Ectodermal cell (in vitro differentiated cells): ENCODE data around the gene ALAD.
A peak's percentile ranks its signal among the peaks of the same experiment; 100 is the strongest.

ENCODE experiments used
- H3K27ac ChIP-seq: 2 replicates; pipeline ENCODE4 v1.7.0; 2013; ENCODE audit warnings: mild to moderate bottlenecking, low read depth, low read length; ENCODE audit not compliant: insufficient read depth, poor library complexity, severe bottlenecking
- H3K27me3 ChIP-seq: 2 replicates; pipeline ENCODE4 v1.7.0; 2013; ENCODE audit warnings: mild to moderate bottlenecking, low read length; ENCODE audit not compliant: insufficient read depth, control insufficient read depth, poor library complexity, severe bottlenecking
- H3K36me3 ChIP-seq: one replicate; pipeline ENCODE4 v1.7.0; 2013; ENCODE audit warnings: low read length; ENCODE audit not compliant: control insufficient read depth, insufficient read depth
- H3K4me1 ChIP-seq: one replicate; pipeline ENCODE4 v1.7.0; 2013; ENCODE audit warnings: low read length; ENCODE audit not compliant: control insufficient read depth, insufficient read depth
- H3K4me3 ChIP-seq: 2 replicates; pipeline ENCODE4 v1.7.0; 2013; ENCODE audit warnings: low read depth, low read length, control low read depth; ENCODE audit not compliant: insufficient read depth
- H3K9me3 ChIP-seq: 2 replicates; pipeline ENCODE4 v1.7.0; 2013; ENCODE audit warnings: mild to moderate bottlenecking, low read length, moderate library complexity; ENCODE audit not compliant: control insufficient read depth
- WGBS, 2 experiments: methylation state at CpG; one replicate each; pipeline ENCODE4 v1.1.7; 2013; ENCODE audit warnings: missing lambda C conversion rate in 2 of 2; 5-methylcytosine and 5-hydroxymethylcytosine counted together

The ALAD gene

GRCh38 chr9:113361304-113362018, 39.6 kb downstream of the ALAD start:
- Histone ChIP-seq H3K36me3 (no peaks in the 10 kb centered on the region), H3K4me1 (no peaks in the 10 kb centered on the region), H3K27ac (no peak overlapping the region), H3K4me3 (no peak overlapping the region), H3K9me3 (no peaks in the 10 kb centered on the region), H3K27me3 (no peaks in the 10 kb centered on the region)
- 88 to 92% methylated on average over 5 to 6 of the region's 7 CpGs for WGBS, 2 experiments

- Histone ChIP-seq H3K27me3 (no peaks in the 10 kb centered on the region), H3K4me3 (no peak overlapping the region), H3K27ac (no peak overlapping the region), H3K4me1 (no peaks in the 10 kb centered on the region), H3K36me3 (no peaks in the 10 kb centered on the region), H3K9me3 (no peaks in the 10 kb centered on the region)
- 86 to 87% methylated on average over 15 of the region's 15 CpGs for WGBS, 2 experiments
Observed at GRCh38 chr9:113360242-113360842, 40.7 kb downstream of the ALAD start.

GRCh38 chr9:113359385-113359784, 41.7 kb downstream of the ALAD start:
- Histone ChIP-seq H3K9me3 (no peaks in the 10 kb centered on the region), H3K4me3 (no peak overlapping the region), H3K36me3 (no peaks in the 10 kb centered on the region), H3K27ac (no peak overlapping the region), H3K4me1 (no peaks in the 10 kb centered on the region), H3K27me3 (no peaks in the 10 kb centered on the region)
- 97% methylated on average over 1 of the region's 1 CpG for WGBS, 2 experiments

- 78 to 83% methylated on average over 7 of the region's 7 CpGs for WGBS, 2 experiments
- H3K27ac ChIP-seq, result no peak overlapping the region
- peaks cover 16% of the 10 kb centered on the region for H3K27me3 ChIP-seq
- no peaks in the 10 kb centered on the region for H3K36me3 ChIP-seq
- no peaks in the 10 kb centered on the region for H3K9me3 ChIP-seq
- no peak overlapping the region for H3K4me3 ChIP-seq
- no peaks in the 10 kb centered on the region for H3K4me1 ChIP-seq
Observed at GRCh38 chr9:113356686-113357292, 44.3 kb downstream of the ALAD start.

- WGBS, 2 experiments, result 83 to 86% methylated on average over 4 of the region's 4 CpGs
- Histone ChIP-seq H3K27me3 (peaks cover 32% of the 10 kb centered on the region), H3K27ac (no peak overlapping the region)
Observed at GRCh38 chr9:113355040-113355596, 46.0 kb downstream of the ALAD start.

GRCh38 chr9:113352411-113352810, 48.7 kb downstream of the ALAD start:
- Histone ChIP-seq H3K9me3 (no peaks in the 10 kb centered on the region), H3K4me3 (no peak overlapping the region), H3K4me1 (no peaks in the 10 kb centered on the region), H3K27ac (no peak overlapping the region), H3K36me3 (no peaks in the 10 kb centered on the region), H3K27me3 (peaks cover 59% of the 10 kb centered on the region)
- WGBS, 2 experiments, result 89 to 100% methylated on average over 1 of the region's 1 CpG

More at GRCh38 chr9:113355040-113355596, 46.0 kb downstream of the ALAD start:
- Histone ChIP-seq H3K9me3 (no peaks in the 10 kb centered on the region), H3K36me3 (no peaks in the 10 kb centered on the region), H3K4me1 (no peaks in the 10 kb centered on the region), H3K4me3 (no peak overlapping the region)

GRCh38 chr9:113352006-113352405, 49.1 kb downstream of the ALAD start:
- Histone ChIP-seq H3K9me3 (no peaks in the 10 kb centered on the region), H3K4me3 (no peak overlapping the region), H3K27ac (no peak overlapping the region), H3K36me3 (no peaks in the 10 kb centered on the region), H3K4me1 (no peaks in the 10 kb centered on the region), H3K27me3 (peaks cover 63% of the 10 kb centered on the region)
- 70 to 84% methylated on average over 6 of the region's 6 CpGs for WGBS, 2 experiments

GRCh38 chr9:113350937-113351336, 50.1 kb downstream of the ALAD start:
- H3K4me1 ChIP-seq, result no peaks in the 10 kb centered on the region
- H3K9me3 ChIP-seq, result no peaks in the 10 kb centered on the region
- H3K4me3 ChIP-seq, result no peak overlapping the region
- H3K27ac ChIP-seq, result no peak overlapping the region
- 68 to 71% methylated on average over 6 of the region's 6 CpGs for WGBS, 2 experiments
- H3K27me3 ChIP-seq, result peaks cover 63% of the 10 kb centered on the region
- H3K36me3 ChIP-seq, result no peaks in the 10 kb centered on the region

GRCh38 chr9:113350107-113350661, 50.9 kb downstream of the ALAD start:
- Histone ChIP-seq H3K27ac (no peak overlapping the region), H3K4me1 (no peaks in the 10 kb centered on the region), H3K27me3 (peaks cover 64% of the 10 kb centered on the region), H3K9me3 (no peaks in the 10 kb centered on the region), H3K36me3 (no peaks in the 10 kb centered on the region), H3K4me3 (peak overlapping the region; percentile 32)
- 35 to 39% methylated on average over 14 of the region's 14 CpGs for WGBS, 2 experiments
